K562 (cell line): ENCODE results near the gene ATXN1.

Source experiments
- CTCF ChIP-seq, 3 experiments: IDR thresholded peaks in 2 of 3; conservative IDR thresholded peaks in 1 of 3; 2 replicates each; pipeline ENCODE4 v1.5.1; 2011 to 2012; ENCODE audit warnings: low read length in 3 of 3, mild to moderate bottlenecking in 3 of 3, control low read depth in 2 of 3, improper control_type of control experiment in 1 of 3, inconsistent platforms in 1 of 3, low read depth in 1 of 3, mixed read lengths in 1 of 3, moderate library complexity in 1 of 3; ENCODE audit not compliant: insufficient read depth in 2 of 3
- CUX1 ChIP-seq: fragments of 200-800 bp; sonication (Bioruptor generic); IDR thresholded peaks from 2 replicates; pipeline ENCODE4 v1.6.1; 2016; ENCODE audit warnings: missing genetic modification characterization, missing compliant biosample characterization
- EZH2 ChIP-seq: IDR thresholded peaks from 2 replicates; pipeline ENCODE4 v1.6.1; 2012; ENCODE audit warnings: low read depth, mild to moderate bottlenecking, inconsistent platforms, low read length, borderline replicate concordance
- FOS ChIP-seq: IDR thresholded peaks from 3 replicates; pipeline ENCODE4 v1.6.1; 2011; ENCODE audit not compliant: insufficient read length; ENCODE audit errors: extremely low read depth
- KDM2B ChIP-seq: fragments of 250-450 bp; sonication (Bioruptor Pico); IDR thresholded peaks from 2 replicates; pipeline ENCODE4 v1.8.0; 2021; ENCODE audit warnings: mild to moderate bottlenecking, moderate library complexity
- RFX5 ChIP-seq: IDR thresholded peaks from 2 replicates; pipeline ENCODE4 v1.6.1; 2011; ENCODE audit warnings: low read depth, mild to moderate bottlenecking, improper control_type of control experiment, low read length
- SMARCA5 ChIP-seq: fragments of 450-650 bp; IDR thresholded peaks from 2 replicates; pipeline ENCODE4 v1.6.1; 2016
- SRSF1 ChIP-seq: fragments of 200-400 bp; formaldehyde crosslinking; IDR thresholded peaks from 2 replicates; pipeline ENCODE4 v1.6.1; 2017; ENCODE audit warnings: mild to moderate bottlenecking, low read depth, low read length, moderate library complexity
- ZBED1 ChIP-seq: IDR thresholded peaks from 2 replicates; pipeline ENCODE4 v1.6.1; 2014
- ZBTB40 ChIP-seq, 2 experiments: fragments of 450-650 bp in 1 of 2; sonication (generic) in 1 of 2; formaldehyde crosslinking in 1 of 2; IDR thresholded peaks; 2 replicates each; pipeline versions ENCODE4 v1.7.1 to v1.9.0; 2016 to 2022; ENCODE audit warnings: inconsistent platforms in 1 of 2, mild to moderate bottlenecking in 1 of 2, missing genetic modification reagents in 1 of 2

GRCh38 chr6:16683641-16684194 is 77.5 kb downstream of the ATXN1 start:
- TF ChIP-seq RFX5 (no peak), EZH2 (no peak), FOS (no peak), ZBED1 (no peak), CTCF (IDR thresholded peaks at IDR 0.05 in 2 of 3, conservative IDR thresholded peaks at IDR 0.05 in 1 of 3; ENCODE audit: insufficient read depth in 2 of 3, low read depth in 1 of 3, low read length in 3 of 3) (no peak), KDM2B (CRISPR knock-in tag) (no peak), SMARCA5 (no peak), CUX1 (CRISPR knock-in tag) (no peak), SRSF1 (no peak), ZBTB40 (IDR thresholded peaks at IDR 0.05) (no peak), ZBTB40 (CRISPR knock-in tag; IDR thresholded peaks at IDR 0.05) (no peak)
